SJCRH30 (cell line): ENCODE data around the gene NEDD4. TPM values are rescaled to one million over a fixed set of nuclear protein-coding genes. Genes with fewer than 3 reads are reported as not detected.
"Not testable (repeated sequence)": the region's sequence is repeated elsewhere in the genome, so short reads cannot be mapped to it uniquely, and the experiment has no call there.

Source experiments
- DNase-seq, 2 experiments: peaks; one replicate each; pipeline ENCODE4 v3.0.0-alpha.2; 2015 to 2020
- H3K27ac ChIP-seq: fragments of 250-450 bp; sonication (Bioruptor Pico); 2 replicates; pipeline ENCODE4 v1.5.1; 2020; ENCODE audit warnings: mild to moderate bottlenecking, moderate library complexity
- H3K27me3 ChIP-seq: fragments of 250-450 bp; sonication (Bioruptor Pico); 2 replicates; pipeline ENCODE4 v1.5.1; 2020; ENCODE audit warnings: mild to moderate bottlenecking, moderate library complexity
- H3K36me3 ChIP-seq: fragments of 250-450 bp; sonication (Bioruptor Pico); 2 replicates; pipeline ENCODE4 v1.5.1; 2020; ENCODE audit warnings: mild to moderate bottlenecking, moderate library complexity
- H3K4me1 ChIP-seq: fragments of 250-450 bp; sonication (Bioruptor Pico); 2 replicates; pipeline ENCODE4 v1.5.1; 2020; ENCODE audit warnings: mild to moderate bottlenecking, moderate library complexity
- H3K4me3 ChIP-seq: fragments of 250-450 bp; sonication (Bioruptor Pico); 2 replicates; pipeline ENCODE4 v1.5.1; 2020; ENCODE audit warnings: mild to moderate bottlenecking, moderate library complexity
- H3K9me3 ChIP-seq: fragments of 250-450 bp; sonication (Bioruptor Pico); replicated peaks from 2 replicates; pipeline ENCODE4 v1.5.1; 2020; ENCODE audit warnings: mild to moderate bottlenecking, moderate library complexity
- total RNA-seq: library from RNA; depleted of rRNA; stranded (reverse); fragments of >200 nt; shearing (Covaris generic); gene quantifications from 2 replicates; pipeline ENCODE4 v1.2.3, GENCODE V29; 2014

The NEDD4 gene
- total RNA-seq, 1 experiment from 2014 or later, result 26.0 TPM

- DNase-seq, result no peak
- Histone ChIP-seq H3K9me3 (no peaks in the 10 kb centered on the region; the same call in 1 of the 2 replicates), H3K4me1 (peaks cover 6% of the 10 kb centered on the region; the same call in 1 of the 2 replicates), H3K4me3 (peak overlapping the region; percentile 71), H3K27ac (no peak overlapping the region), H3K36me3 (no peaks in the 10 kb centered on the region), H3K27me3 (no peaks in the 10 kb centered on the region)
Observed at GRCh38 chr15:56019819-56020486, 26.5 kb upstream of the NEDD4 start.

GRCh38 chr15:56019060-56019793, 25.8 kb upstream of the NEDD4 start:
- no peaks in the 10 kb centered on the region; the same call in 1 of the 2 replicates for H3K9me3 ChIP-seq
- DNase-seq, result peak; percentile 68 to 70
- H3K27ac ChIP-seq, result peak overlapping the region; percentile 23; the same call in 1 of the 2 replicates
- H3K4me1 ChIP-seq, result peaks cover 6% of the 10 kb centered on the region; the same call in 1 of the 2 replicates
- H3K4me3 ChIP-seq, result peak overlapping the region; percentile 71
- no peaks in the 10 kb centered on the region for H3K36me3 ChIP-seq
- no peaks in the 10 kb centered on the region for H3K27me3 ChIP-seq

- no peak for DNase-seq
- Histone ChIP-seq H3K27ac (no peak overlapping the region), H3K36me3 (no peaks in the 10 kb centered on the region), H3K4me1 (peaks cover 6% of the 10 kb centered on the region; the same call in 1 of the 2 replicates), H3K27me3 (no peaks in the 10 kb centered on the region), H3K9me3 (no peaks in the 10 kb centered on the region; the same call in 1 of the 2 replicates), H3K4me3 (no peak overlapping the region)
Observed at GRCh38 chr15:56017920-56018319, 24.5 kb upstream of the NEDD4 start.

DNA sequence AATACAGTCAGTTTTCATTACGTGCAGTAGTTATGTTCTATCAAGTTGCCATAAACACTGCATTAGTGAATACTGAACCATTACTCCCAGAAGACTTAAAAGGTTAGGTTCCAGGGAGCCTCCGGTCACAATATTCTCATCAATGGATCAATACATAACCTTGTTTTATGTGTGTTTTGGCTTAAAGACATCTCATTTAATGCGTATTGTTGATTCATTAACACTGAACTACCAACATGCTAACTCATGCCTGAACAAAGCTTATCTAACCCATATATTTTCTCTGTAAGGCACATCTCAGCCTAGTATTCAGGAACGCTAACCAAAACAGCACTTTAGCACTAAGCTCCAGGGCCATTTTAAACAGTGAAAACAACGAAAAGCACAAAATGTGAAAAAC, 24.1 kb upstream of the NEDD4 start:
- Histone ChIP-seq H3K27me3 (no peaks in the 10 kb centered on the region), H3K4me3 (no peak overlapping the region), H3K4me1 (peaks cover 6% of the 10 kb centered on the region; the same call in 1 of the 2 replicates), H3K27ac (no peak overlapping the region), H3K36me3 (no peaks in the 10 kb centered on the region), H3K9me3 (no peaks in the 10 kb centered on the region; the same call in 1 of the 2 replicates)
- DNase-seq, result no peak

GRCh38 chr15:56016281-56016680, 22.9 kb upstream of the NEDD4 start:
- no peak overlapping the region for H3K27ac ChIP-seq
- H3K27me3 ChIP-seq, result no peaks in the 10 kb centered on the region
- no peaks in the 10 kb centered on the region; the same call in 1 of the 2 replicates for H3K9me3 ChIP-seq
- H3K4me1 ChIP-seq, result peaks cover 6% of the 10 kb centered on the region; the same call in 1 of the 2 replicates
- H3K36me3 ChIP-seq, result no peaks in the 10 kb centered on the region
- DNase-seq, result no peak
- no peak overlapping the region for H3K4me3 ChIP-seq

- Histone ChIP-seq H3K4me3 (no peak overlapping the region), H3K27me3 (no peaks in the 10 kb centered on the region), H3K36me3 (no peaks in the 10 kb centered on the region), H3K27ac (no peak overlapping the region), H3K9me3 (no peaks in the 10 kb centered on the region; the same call in 1 of the 2 replicates), H3K4me1 (no peaks in the 10 kb centered on the region; the same call in 1 of the 2 replicates)
- no peak for DNase-seq
Observed at GRCh38 chr15:56014677-56015076, 21.3 kb upstream of the NEDD4 start.

- not testable (repeated sequence) for H3K9me3 ChIP-seq, H3K27me3 ChIP-seq, H3K4me1 ChIP-seq, H3K36me3 ChIP-seq, H3K27ac ChIP-seq
- DNase-seq, result peak; percentile 33 to 48
- H3K4me3 ChIP-seq, result peak overlapping the region; percentile 73
Observed at GRCh38 chr15:56007053-56007452, 13.6 kb upstream of the NEDD4 start.

GRCh38 chr15:56006371-56006770, 13.0 kb upstream of the NEDD4 start:
- not testable (repeated sequence) for H3K27ac ChIP-seq, H3K9me3 ChIP-seq, DNase-seq, H3K36me3 ChIP-seq, H3K27me3 ChIP-seq, H3K4me1 ChIP-seq
- peak overlapping the region; percentile 73 for H3K4me3 ChIP-seq

DNA sequence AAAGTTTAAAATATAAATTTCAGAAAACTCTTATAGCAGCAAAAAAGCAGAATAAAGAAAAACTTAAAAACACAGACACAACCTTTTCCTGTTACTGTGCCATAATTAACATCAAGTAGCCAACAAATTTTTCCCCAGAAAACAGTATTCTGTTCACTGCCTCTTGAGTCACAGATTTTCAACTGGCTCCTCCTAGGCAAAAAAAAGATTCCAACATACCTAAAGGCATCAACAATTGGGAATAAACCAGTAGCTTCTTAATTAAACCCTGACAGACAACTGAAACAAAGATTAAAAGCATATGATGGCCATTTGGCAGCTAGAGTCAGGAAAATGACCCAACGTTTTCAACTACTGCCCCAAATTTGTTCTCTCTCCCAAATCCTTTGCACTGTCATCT, 10.9 kb upstream of the NEDD4 start:
- H3K27ac ChIP-seq, H3K9me3 ChIP-seq, H3K36me3 ChIP-seq, H3K4me3 ChIP-seq, H3K4me1 ChIP-seq, DNase-seq, H3K27me3 ChIP-seq: not testable (repeated sequence)

DNA sequence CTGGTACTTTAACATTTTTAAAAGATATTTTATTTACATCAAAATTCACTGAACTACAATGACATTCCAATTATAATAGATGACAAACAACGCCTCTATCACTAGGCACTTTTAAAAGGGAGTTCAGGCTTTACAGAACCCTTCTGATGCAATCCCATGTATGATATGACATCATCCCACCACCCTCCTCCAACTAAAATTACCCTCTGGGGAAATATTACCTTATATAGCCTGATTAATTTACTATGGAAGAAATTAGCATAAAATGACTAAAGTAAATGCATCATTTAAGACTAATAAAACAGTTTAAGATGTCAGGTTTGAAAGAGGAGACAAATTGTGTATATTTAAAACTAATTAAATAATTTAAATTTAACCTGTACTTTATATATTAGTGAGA, 10.4 kb upstream of the NEDD4 start:
- not testable (repeated sequence) for DNase-seq, H3K4me3 ChIP-seq, H3K36me3 ChIP-seq, H3K4me1 ChIP-seq, H3K9me3 ChIP-seq, H3K27ac ChIP-seq, H3K27me3 ChIP-seq

- not testable (repeated sequence) for H3K27me3 ChIP-seq, H3K4me1 ChIP-seq, H3K27ac ChIP-seq, H3K9me3 ChIP-seq, H3K36me3 ChIP-seq, DNase-seq, H3K4me3 ChIP-seq
Observed at GRCh38 chr15:56003277-56003676, 9.9 kb upstream of the NEDD4 start.

- Histone ChIP-seq H3K4me1 (no peaks in the 10 kb centered on the region), H3K27me3 (no peaks in the 10 kb centered on the region), H3K9me3 (no peaks in the 10 kb centered on the region), H3K4me3 (no peak overlapping the region), H3K27ac (no peak overlapping the region), H3K36me3 (no peaks in the 10 kb centered on the region)
- no peak for DNase-seq
Observed at GRCh38 chr15:56001471-56002078, 8.2 kb upstream of the NEDD4 start.

- H3K27me3 ChIP-seq, result no peaks in the 10 kb centered on the region
- no peak for DNase-seq
- no peaks in the 10 kb centered on the region for H3K4me1 ChIP-seq
- no peaks in the 10 kb centered on the region for H3K9me3 ChIP-seq
- H3K4me3 ChIP-seq, result no peak overlapping the region
- H3K36me3 ChIP-seq, result no peaks in the 10 kb centered on the region
- no peak overlapping the region for H3K27ac ChIP-seq
Observed at GRCh38 chr15:55999658-56000057, 6.2 kb upstream of the NEDD4 start.

- no peak for DNase-seq
- no peaks in the 10 kb centered on the region for H3K27me3 ChIP-seq
- no peak overlapping the region for H3K27ac ChIP-seq
- H3K4me3 ChIP-seq, result no peak overlapping the region
- no peaks in the 10 kb centered on the region for H3K4me1 ChIP-seq
- H3K9me3 ChIP-seq, result no peaks in the 10 kb centered on the region
- no peaks in the 10 kb centered on the region for H3K36me3 ChIP-seq
Observed at GRCh38 chr15:55998478-55998877, 5.1 kb upstream of the NEDD4 start.
